ENCODE results near the gene SHLD1.

DNA sequence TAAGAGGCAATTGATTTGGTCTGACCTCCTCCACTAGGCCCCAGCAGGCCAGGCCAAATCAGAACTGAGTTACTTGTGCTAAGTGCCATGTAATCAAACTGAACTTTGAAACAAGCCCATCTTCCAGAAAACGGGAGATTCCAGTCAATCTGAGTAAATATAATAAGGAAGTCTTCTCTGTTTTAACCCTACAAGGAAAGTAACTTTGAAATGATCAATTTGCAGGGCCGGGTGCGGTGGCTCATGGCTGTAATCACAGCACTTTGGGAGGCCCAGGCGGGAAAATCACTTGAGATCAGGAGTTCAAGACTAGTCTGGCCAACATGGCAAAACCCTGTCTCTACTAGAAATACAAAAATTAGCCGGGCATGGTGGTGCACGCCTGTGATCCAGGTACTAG lies 2.0 kb upstream of the SHLD1 start:
- no peak for TF ChIP-seq EZH2 (IDR thresholded peaks at IDR 0.05; ENCODE audit: low read depth)
- TF ChIP-seq, protein P1, sequence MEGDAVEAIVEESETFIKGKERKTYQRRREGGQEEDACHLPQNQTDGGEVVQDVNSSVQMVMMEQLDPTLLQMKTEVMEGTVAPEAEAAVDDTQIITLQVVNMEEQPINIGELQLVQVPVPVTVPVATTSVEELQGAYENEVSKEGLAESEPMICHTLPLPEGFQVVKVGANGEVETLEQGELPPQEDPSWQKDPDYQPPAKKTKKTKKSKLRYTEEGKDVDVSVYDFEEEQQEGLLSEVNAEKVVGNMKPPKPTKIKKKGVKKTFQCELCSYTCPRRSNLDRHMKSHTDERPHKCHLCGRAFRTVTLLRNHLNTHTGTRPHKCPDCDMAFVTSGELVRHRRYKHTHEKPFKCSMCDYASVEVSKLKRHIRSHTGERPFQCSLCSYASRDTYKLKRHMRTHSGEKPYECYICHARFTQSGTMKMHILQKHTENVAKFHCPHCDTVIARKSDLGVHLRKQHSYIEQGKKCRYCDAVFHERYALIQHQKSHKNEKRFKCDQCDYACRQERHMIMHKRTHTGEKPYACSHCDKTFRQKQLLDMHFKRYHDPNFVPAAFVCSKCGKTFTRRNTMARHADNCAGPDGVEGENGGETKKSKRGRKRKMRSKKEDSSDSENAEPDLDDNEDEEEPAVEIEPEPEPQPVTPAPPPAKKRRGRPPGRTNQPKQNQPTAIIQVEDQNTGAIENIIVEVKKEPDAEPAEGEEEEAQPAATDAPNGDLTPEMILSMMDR (conservative IDR thresholded peaks at IDR 0.05) = no peak

All from PC-9 (cell line).